GM10248 (cell line): ENCODE data around the gene PXDN.

Experiments
- CTCF ChIA-PET: fragments of 300-600 bp; sonication (Branson Sonifier 250); formaldehyde crosslinking; extraction: SDS; loops from one replicate; lab custom pipeline; 2021; ENCODE audit warnings: antibody characterized with exemption; lab: Yijun Ruan, JAX
- POLR2A ChIA-PET: fragments of 350-650 bp; sonication (Branson Sonifier 250); formaldehyde crosslinking; extraction: SDS; loops from one replicate; lab custom pipeline; 2020; ENCODE audit warnings: antibody characterized with exemption; lab: Yijun Ruan, JAX
- DNase-seq: peaks from one replicate; pipeline ENCODE4 v3.0.0; 2012; ENCODE audit errors: extremely low spot score
- CTCF ChIP-seq: IDR thresholded peaks from 2 replicates; pipeline ENCODE4 v1.5.1; 2012; ENCODE audit warnings: mild to moderate bottlenecking, low read depth; ENCODE audit errors: extremely low read depth, missing control alignments, control extremely low read depth

The PXDN gene

GRCh38 chr2:1661891-1662605, 82.3 kb downstream of the PXDN start:
- no peak for TF ChIP-seq CTCF
- POLR2A ChIA-PET, result no interaction called here
- CTCF ChIA-PET, result interaction anchor here (1.2 kb wide), 1 partner anchor 9 kb away, joined by 3 read pairs; no protein-coding TSS in a partner anchor
- no peak for DNase-seq

- POLR2A ChIA-PET, result no interaction called here
- no peak for DNase-seq
- TF ChIP-seq CTCF, result no peak
- CTCF ChIA-PET, result interaction anchor here (1.2 kb wide), 1 partner anchor 10 kb away, joined by 3 read pairs; no protein-coding TSS in a partner anchor
Observed at GRCh38 chr2:1660656-1661640, 83.4 kb downstream of the PXDN start.

- POLR2A ChIA-PET, result no interaction called here
- no peak for DNase-seq
- CTCF ChIA-PET, result no interaction called here
- no peak for TF ChIP-seq CTCF
Observed at GRCh38 chr2:1659951-1660565, 84.3 kb downstream of the PXDN start.

DNA sequence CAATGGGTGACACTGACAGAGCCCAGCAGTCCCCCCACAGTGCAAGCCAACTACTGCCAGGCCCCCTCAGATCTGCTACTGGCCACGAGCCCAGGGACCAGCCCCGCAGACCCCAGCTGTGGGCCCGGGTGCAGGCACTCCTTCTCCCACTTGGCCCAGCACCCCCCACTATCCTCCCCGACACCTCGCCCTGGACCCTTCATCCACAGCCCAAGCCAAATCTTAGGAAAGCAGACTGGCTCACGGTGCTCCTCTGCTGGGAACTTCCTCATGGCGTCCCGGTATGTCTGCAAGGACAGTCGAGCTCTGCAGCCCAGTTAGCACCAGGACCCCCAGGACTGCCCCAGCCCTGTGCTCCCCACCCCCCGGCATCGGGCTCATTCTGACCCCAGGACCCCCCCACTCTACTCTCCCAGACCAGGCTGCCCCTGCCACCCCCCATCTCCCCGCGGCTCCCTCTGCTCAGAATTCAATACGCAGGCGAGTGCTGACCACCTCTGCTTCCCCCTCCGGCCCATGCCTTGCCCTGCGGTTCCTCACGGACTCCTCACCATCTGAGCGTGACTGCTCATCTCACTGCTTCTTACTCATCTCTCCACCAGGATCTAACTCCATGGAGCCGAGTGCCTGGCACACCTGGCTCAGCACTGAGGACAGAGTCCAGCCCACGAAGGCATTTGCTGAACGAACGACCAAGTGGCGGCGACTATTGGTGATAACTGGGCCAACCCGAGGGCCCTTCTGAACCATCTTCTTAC, 85.7 kb downstream of the PXDN start:
- no peak for DNase-seq
- POLR2A ChIA-PET, result no interaction called here
- CTCF ChIA-PET, result no interaction called here
- no peak for TF ChIP-seq CTCF

DNA sequence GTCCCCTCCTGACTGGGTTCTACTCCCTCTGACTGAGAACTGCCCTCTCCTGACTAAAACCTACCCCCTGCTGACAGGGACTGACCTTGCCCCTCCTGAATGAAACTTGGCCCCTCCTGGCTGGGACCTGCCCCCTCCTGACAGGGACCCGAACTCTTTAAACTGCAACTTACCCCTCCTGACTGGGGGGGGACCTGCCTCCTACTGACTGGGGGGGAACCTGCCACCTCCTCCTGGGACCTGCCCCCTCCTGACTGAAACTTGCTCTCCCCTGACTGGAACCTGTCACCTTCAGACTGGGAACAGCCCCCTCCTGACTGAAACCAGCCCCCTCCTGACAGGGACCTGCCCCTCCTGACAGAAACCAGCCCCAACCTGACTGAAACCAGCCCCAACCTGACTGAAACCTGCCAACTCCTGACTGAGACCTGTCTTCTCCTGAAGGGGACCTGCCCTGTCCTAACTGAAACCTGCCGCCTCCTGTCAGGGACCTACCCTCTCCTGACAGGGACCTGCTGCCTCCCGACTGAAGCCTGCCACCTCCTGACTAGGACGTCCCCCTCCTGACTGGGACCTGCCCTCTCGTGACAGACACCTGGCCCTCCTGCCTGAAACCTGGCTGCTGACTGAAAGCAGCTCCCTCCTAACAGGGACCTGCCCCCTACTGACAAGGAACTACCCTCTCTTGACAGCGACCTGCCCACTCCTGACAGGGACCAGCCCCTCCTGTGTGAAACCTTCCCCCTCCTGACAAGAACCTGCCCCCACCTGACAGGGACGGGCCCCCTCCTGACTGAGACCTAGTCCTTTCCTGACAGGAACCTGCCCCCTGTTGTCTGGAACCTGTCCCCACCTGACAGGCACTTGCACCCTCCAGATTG, 87.1 kb downstream of the PXDN start:
- no peak for DNase-seq
- TF ChIP-seq CTCF, result no peak
- ChIA-PET CTCF (no interaction called here), POLR2A (no interaction called here)
